HG02981 (cell line): ENCODE results near the gene RPL28.
A peak's percentile ranks its signal among the peaks of the same experiment; 100 is the strongest.

Experiments
- ATAC-seq: cut with Tn5 transposase; IDR thresholded peaks from one replicate; pipeline ENCODE4 v1.9.1; 2021; ENCODE audit warnings: mild to moderate bottlenecking, moderate library complexity; ENCODE audit not compliant: unreplicated experiment

Gene RPL28

GRCh38 chr19:55385724-55386492, at the start of gene RPL28:
Gene RPL28 (plus strand): TSS chr19:55385932. CDS start chr19:55386358, 426 bp downstream.
- ATAC-seq: peak; percentile 58

GRCh38 chr19:55336101-55336500, 49.6 kb upstream of the RPL28 start:
- ATAC-seq: no peak

- peak; percentile 76 for ATAC-seq
Observed at GRCh38 chr19:55339105-55339888, 46.4 kb upstream of the RPL28 start, which contains the start of gene KMT5C. Gene KMT5C (plus strand): TSS chr19:55339876. CDS start chr19:55341937, 2,061 bp downstream.

GRCh38 chr19:55339889-55340783, 45.6 kb upstream of the RPL28 start:
- ATAC-seq: no peak

GRCh38 chr19:55340784-55341147, 45.0 kb upstream of the RPL28 start:
- no peak for ATAC-seq

- no peak for ATAC-seq
Observed at GRCh38 chr19:55341171-55341588, 44.6 kb upstream of the RPL28 start.

- ATAC-seq: no peak
Observed at GRCh38 chr19:55341595-55342531, 43.9 kb upstream of the RPL28 start.

GRCh38 chr19:55344444-55344843, 41.3 kb upstream of the RPL28 start:
- no peak for ATAC-seq

- no peak for ATAC-seq
Observed at GRCh38 chr19:55345101-55345817, 40.5 kb upstream of the RPL28 start.

- ATAC-seq: no peak
Observed at GRCh38 chr19:55345818-55346724, 39.7 kb upstream of the RPL28 start.

- no peak for ATAC-seq
Observed at GRCh38 chr19:55346725-55347441, 38.8 kb upstream of the RPL28 start.

- no peak for ATAC-seq
Observed at GRCh38 chr19:55347442-55348009, 38.2 kb upstream of the RPL28 start.

- ATAC-seq: no peak
Observed at GRCh38 chr19:55348317-55349034, 37.3 kb upstream of the RPL28 start.

GRCh38 chr19:55350620-55351315, 35.0 kb upstream of the RPL28 start:
- no peak for ATAC-seq

- ATAC-seq: no peak
Observed at GRCh38 chr19:55352040-55352439, 33.7 kb upstream of the RPL28 start.

- ATAC-seq: no peak
Observed at GRCh38 chr19:55352549-55353145, 33.1 kb upstream of the RPL28 start.
